HG03108 (cell line): Measurements from ENCODE around the gene BNIP5.

Experiments used
- ATAC-seq: cut with Tn5 transposase; IDR thresholded peaks from one replicate; pipeline ENCODE4 v1.9.1; 2021; ENCODE audit warnings: moderate library complexity; ENCODE audit not compliant: unreplicated experiment

Gene BNIP5

GRCh38 chr6:36336779-36337241, at the start of gene BNIP5:
Gene BNIP5 (minus strand): TSS chr6:36336888. CDS start chr6:36330690, 6,198 bp downstream.
- ATAC-seq: no peak

- ATAC-seq: no peak
Measured at GRCh38 chr6:36384095-36384494, 47.4 kb upstream of the BNIP5 start.

DNA sequence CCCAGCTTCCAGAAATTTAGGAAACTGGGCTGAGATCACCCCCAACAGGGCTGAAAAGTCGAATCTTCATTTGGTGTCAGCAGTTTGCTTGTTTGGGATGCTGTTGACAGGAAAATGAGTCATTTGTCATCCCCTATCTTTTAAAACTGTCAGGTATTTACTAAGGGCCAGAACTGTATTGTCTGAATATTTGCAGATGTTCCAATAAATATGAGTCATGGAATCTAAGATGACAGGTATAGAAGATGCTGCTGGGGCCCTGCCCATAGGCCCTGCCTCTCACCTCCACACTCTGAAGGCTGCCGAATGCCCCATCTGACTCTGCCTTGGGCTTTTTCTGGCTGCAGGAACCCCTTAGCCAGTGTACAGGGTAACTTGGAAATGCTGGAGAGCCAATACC, 46.9 kb upstream of the BNIP5 start:
- no peak for ATAC-seq

DNA sequence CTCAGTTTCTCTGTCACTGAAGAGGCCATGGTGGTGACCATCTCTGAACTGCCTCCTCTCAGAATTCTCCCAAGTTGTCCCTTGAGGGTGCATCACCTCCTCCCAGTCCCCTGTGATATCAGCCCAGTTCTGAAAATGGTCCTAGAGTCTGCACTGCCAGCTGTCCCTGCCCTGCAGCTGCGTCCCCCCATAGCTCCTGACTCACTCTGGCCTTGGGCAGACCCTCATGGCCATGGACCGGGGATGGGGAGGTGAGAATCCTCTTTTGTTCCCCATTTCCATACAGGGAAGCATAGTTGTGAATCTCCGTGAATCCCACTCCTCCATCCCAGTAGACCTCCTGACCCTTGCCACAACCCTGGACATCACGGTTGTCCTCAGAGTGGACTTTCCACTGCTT, 46.3 kb upstream of the BNIP5 start:
- ATAC-seq: no peak

- no peak for ATAC-seq
Measured at GRCh38 chr6:36381502-36382389, 45.1 kb upstream of the BNIP5 start.

- no peak for ATAC-seq
Measured at GRCh38 chr6:36380166-36380565, 43.5 kb upstream of the BNIP5 start.

- no peak for ATAC-seq
Measured at GRCh38 chr6:36378936-36379335, 42.2 kb upstream of the BNIP5 start.

DNA sequence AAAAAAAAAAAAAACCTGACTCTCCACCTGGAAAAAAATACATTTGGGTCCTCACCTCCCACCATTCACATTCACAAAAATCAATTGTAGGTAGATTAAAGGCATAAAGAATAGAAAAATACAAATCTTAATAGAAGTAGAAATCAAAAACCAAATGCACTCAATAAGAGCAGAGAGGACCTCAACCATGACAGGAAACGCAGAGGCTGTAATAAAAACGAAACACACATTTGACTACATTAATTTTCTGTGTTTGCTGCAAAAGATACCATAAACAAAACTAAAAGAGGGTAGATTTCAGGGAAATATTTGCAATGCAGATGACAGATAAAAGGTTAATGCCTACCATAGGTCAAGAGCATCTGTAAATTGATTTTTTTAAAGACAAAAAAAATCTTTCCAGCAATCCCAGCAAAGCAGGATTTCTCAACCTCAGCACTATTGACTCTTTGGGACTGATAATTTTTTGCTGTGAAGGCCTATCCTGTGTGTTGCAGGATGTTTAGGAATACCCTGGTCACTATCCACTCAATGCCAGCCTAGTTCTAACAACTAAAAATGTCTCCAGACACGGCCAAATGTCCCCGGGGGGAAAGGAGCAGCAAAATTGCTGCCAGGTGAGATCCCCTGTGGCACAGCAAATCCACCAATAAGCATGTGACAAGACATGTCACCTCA, 41.7 kb upstream of the BNIP5 start:
- no peak for ATAC-seq

GRCh38 chr6:36377594-36377993, 40.9 kb upstream of the BNIP5 start:
- ATAC-seq: no peak

- no peak for ATAC-seq
Measured at GRCh38 chr6:36376742-36377141, 40.1 kb upstream of the BNIP5 start.

DNA sequence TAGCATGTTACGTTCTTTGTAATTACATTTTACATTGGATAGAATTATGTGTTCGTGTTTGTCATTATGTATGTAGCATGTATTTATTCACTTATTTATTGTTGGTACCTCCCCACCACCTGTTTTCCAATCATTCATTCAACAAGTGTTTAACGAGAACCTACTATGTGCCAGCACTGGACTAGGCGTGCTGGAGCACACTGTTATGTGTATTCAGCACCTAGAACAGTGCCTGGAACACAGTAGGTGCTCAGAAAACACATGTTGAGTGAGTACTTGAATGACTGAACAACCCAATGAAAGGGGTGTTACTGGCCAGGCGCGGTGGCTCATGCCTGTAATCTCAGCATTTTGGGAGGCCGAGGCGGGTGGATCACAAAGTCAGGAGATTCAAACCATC, 39.5 kb upstream of the BNIP5 start:
- no peak for ATAC-seq

GRCh38 chr6:36375644-36376155, 39.0 kb upstream of the BNIP5 start:
- no peak for ATAC-seq

GRCh38 chr6:36374972-36375371, 38.3 kb upstream of the BNIP5 start:
- no peak for ATAC-seq

GRCh38 chr6:36374194-36374593, 37.5 kb upstream of the BNIP5 start:
- ATAC-seq: no peak

DNA sequence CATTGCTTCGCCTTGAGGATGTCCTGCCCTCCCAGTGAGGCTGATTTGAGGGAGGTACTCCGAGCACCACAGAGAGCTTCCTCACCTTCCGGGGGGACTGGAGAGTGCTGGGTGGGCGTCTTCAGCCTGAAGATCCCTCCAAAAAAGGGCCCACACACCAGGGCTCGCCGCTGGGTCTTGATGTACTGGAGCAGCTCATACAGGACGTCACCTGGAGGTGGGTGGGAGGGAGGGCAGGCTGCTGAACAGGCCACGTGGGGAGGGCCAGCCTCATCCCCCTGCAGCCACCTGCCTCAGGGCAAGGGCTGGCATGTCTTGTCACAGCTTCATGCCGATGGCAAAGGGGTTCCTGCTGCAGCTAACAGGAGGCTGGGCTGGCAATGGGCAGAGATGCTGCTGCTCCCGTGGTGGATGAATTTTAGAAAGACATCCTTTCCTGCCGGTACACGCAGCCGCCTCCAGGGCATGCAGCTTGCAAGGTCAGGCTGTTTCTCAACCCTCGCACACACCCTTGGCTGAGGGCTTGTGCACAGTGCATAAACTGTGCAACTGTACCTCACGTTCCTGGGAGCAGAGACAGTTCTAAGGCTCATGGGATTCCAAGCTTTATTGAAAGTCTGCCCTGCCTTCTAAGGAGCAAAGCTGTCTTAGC, 36.8 kb upstream of the BNIP5 start:
- no peak for ATAC-seq

DNA sequence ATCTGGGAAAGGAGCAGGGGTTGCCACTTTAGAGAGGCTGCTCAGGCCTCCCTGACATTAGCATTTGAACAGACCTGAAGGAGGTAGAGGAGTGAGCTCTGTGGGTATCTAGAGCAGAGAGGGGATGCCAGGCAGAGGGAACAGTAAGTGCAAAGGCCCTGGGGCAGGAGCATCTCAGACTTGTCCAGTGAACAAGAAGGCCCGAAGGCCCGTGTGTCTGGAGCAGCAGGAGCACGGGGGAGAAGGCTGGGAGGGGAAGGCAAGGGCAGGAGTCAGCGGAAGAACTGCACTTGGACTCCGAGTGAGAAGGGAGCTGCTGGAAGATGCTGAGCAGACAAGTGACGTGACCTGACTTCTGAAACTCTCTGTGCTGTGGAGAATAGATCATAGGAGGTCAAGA, 35.4 kb upstream of the BNIP5 start:
- ATAC-seq: no peak

- ATAC-seq: no peak
Measured at GRCh38 chr6:36371211-36371610, 34.5 kb upstream of the BNIP5 start.

DNA sequence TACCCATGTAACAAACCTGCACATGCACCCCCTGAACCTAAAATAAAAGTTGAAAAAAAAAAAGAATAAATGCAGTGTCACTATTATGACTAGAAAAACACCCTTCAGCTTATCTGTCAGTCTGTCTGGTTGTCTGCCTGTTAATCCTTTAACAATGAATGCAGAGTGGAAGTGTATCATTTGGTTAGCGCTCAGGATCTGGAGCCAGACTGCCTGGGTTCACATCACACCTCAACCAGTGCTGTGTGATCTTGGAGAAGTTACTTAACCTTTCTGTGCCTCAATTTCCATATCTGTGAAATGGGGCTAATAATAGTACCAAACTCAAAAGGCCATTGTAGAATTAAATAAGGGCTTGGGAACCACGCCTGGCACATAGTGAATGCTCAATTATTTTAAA, 34.0 kb upstream of the BNIP5 start:
- no peak for ATAC-seq

GRCh38 chr6:36368921-36369865, 32.5 kb upstream of the BNIP5 start:
- no peak for ATAC-seq

GRCh38 chr6:36368421-36368820, 31.7 kb upstream of the BNIP5 start:
- ATAC-seq: no peak
